Astrocyte (in vitro differentiated cells and primary cell): ENCODE data around the gene GOLGA6C.

Experiments
- CTCF ChIP-seq: IDR thresholded peaks from 2 replicates; pipeline ENCODE4 v1.5.1; 2011; ENCODE audit warnings: low read depth, mild to moderate bottlenecking, inconsistent platforms, low read length, moderate library complexity; ENCODE audit not compliant: insufficient read depth
- EZH2 ChIP-seq: IDR thresholded peaks from 2 replicates; pipeline ENCODE4 v1.6.1; 2012; ENCODE audit warnings: mild to moderate bottlenecking, low read length, inconsistent platforms; ENCODE audit not compliant: insufficient read depth

- TF ChIP-seq CTCF (no peak), EZH2 (no peak)
These were observed 24.5 kb upstream of the GOLGA6C start for GRCh38 chr15:75233504-75234190.
